Stomach smooth muscle (tissue), 2 donors: ENCODE data around the gene RARRES2.
"Not testable (repeated sequence)": the region's sequence is repeated elsewhere in the genome, so short reads cannot be mapped to it uniquely, and the experiment has no call there.

Source experiments
- H3K27ac ChIP-seq: one replicate; pipeline ENCODE4 v1.7.0; 2013; ENCODE audit warnings: mild to moderate bottlenecking, low read length, inconsistent platforms
- H3K27me3 ChIP-seq, 2 donors: one replicate each; pipeline ENCODE4 v1.7.0; 2013; ENCODE audit warnings: low read length in 2 of 2; ENCODE audit not compliant: insufficient read depth in 2 of 2, control insufficient read depth in 1 of 2
- H3K36me3 ChIP-seq, 2 donors: one replicate each; pipeline ENCODE4 v1.7.0; 2013; ENCODE audit warnings: low read length in 2 of 2; ENCODE audit not compliant: control insufficient read depth in 2 of 2, insufficient read depth in 2 of 2
- H3K4me1 ChIP-seq: one replicate; pipeline ENCODE4 v1.7.0; 2013; ENCODE audit warnings: low read length; ENCODE audit not compliant: control insufficient read depth, insufficient read depth
- H3K4me3 ChIP-seq, 2 donors: one replicate each; pipeline ENCODE4 v1.7.0; 2013; ENCODE audit warnings: low read length in 2 of 2
- H3K9ac ChIP-seq, 2 donors: one replicate each; pipeline ENCODE4 v1.7.0; 2013; ENCODE audit warnings: low read length in 2 of 2, mild to moderate bottlenecking in 1 of 2
- H3K9me3 ChIP-seq, 2 donors: one replicate each; pipeline ENCODE4 v1.7.0; 2013; ENCODE audit warnings: low read length in 2 of 2; ENCODE audit not compliant: control insufficient read depth in 2 of 2
- donor health status: healthy.
- donor health status: Pancreatic carcinoma.

The RARRES2 gene

GRCh38 chr7:150313870-150314269, 27.6 kb downstream of the RARRES2 start:
- H3K27me3 ChIP-seq, result no peaks in the 10 kb centered on the region
- H3K27ac ChIP-seq, result no peak overlapping the region
- H3K4me1 ChIP-seq, result no peaks in the 10 kb centered on the region
- H3K36me3 ChIP-seq, result no peaks in the 10 kb centered on the region
- H3K9ac ChIP-seq, result no peak overlapping the region
- H3K9me3 ChIP-seq, result no peaks in the 10 kb centered on the region
- H3K4me3 ChIP-seq, result no peak overlapping the region

GRCh38 chr7:150313367-150313809, 28.0 kb downstream of the RARRES2 start:
- Histone ChIP-seq H3K4me1 (no peaks in the 10 kb centered on the region), H3K9ac (no peak overlapping the region), H3K27ac (no peak overlapping the region), H3K27me3 (no peaks in the 10 kb centered on the region), H3K36me3 (no peaks in the 10 kb centered on the region), H3K9me3 (no peaks in the 10 kb centered on the region), H3K4me3 (no peak overlapping the region)

- not testable (repeated sequence) for H3K9me3 ChIP-seq, H3K9ac ChIP-seq, H3K27me3 ChIP-seq, H3K27ac ChIP-seq, H3K4me1 ChIP-seq, H3K4me3 ChIP-seq, H3K36me3 ChIP-seq
Measured at GRCh38 chr7:150312649-150313366, 28.6 kb downstream of the RARRES2 start.

GRCh38 chr7:150311711-150312110, 29.7 kb downstream of the RARRES2 start:
- Histone ChIP-seq H3K36me3 (no peaks in the 10 kb centered on the region), H3K27ac (no peak overlapping the region), H3K9ac (no peak overlapping the region), H3K9me3 (no peaks in the 10 kb centered on the region), H3K27me3 (no peaks in the 10 kb centered on the region), H3K4me1 (no peaks in the 10 kb centered on the region), H3K4me3 (no peak overlapping the region)

DNA sequence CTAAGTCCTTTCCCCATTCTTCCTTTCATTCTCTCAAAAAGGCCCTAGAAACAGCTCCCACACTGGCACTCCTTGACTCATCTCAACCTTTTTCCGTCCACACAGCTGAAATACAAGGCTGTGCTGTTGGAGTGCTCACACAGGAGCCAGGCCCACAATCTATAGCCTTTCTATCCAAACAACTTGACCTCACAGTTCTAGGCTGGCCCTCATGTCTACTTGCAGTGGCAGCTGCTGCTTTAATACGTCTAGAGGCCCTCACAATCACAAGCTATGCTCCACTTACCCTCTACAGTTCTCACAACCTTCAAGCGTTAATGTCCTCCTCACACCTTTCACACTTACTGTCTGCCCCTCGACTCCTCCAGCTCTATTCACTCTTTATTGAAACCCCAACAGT, 30.3 kb downstream of the RARRES2 start:
- Histone ChIP-seq H3K4me1 (no peaks in the 10 kb centered on the region), H3K36me3 (no peaks in the 10 kb centered on the region), H3K9me3 (no peaks in the 10 kb centered on the region), H3K27me3 (no peaks in the 10 kb centered on the region), H3K4me3 (no peak overlapping the region), H3K9ac (no peak overlapping the region), H3K27ac (no peak overlapping the region)

DNA sequence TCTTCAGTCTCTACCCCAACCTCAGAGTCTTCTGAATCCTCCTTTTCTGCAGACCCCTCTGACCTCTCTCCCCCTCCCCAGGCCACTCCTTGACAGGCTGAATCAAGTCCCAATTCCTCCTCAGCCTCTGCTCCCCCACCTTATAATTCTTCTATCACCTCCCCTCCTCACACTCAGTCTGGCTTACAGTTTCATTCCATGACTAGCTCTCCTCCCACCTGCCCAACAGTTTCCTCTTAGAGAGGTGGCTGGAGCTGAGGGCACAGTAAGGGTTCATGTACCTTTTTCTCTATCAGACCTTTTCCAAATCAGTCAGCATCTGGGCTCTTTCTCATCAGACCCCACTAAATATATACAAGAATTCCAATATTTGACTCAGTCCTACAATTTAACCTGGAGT, 32.9 kb downstream of the RARRES2 start:
- Histone ChIP-seq H3K27ac (no peak overlapping the region), H3K9me3 (no peaks in the 10 kb centered on the region), H3K4me3 (no peak overlapping the region)

DNA sequence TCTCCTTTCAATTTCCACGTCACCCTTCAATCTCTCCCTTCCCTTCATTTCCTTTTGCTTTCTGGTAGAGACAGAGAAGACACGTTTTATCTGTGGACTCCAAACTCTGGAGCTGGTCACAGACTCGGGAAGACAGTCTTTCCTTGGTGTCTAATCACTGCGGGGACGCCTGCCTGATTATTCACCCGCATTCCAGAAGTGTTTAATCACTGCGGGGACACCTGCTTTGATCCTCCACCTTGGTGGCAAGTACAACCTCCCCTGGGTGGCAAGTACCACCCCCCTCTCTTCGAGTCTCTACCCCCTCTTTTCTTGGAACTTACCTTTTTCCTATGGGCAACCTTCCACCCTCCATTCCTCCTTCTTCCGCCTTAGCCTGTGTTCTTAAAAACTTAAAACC, 33.5 kb downstream of the RARRES2 start:
- Histone ChIP-seq H3K4me1 (no peaks in the 10 kb centered on the region), H3K9ac (no peak overlapping the region), H3K27me3 (no peaks in the 10 kb centered on the region), H3K9me3 (no peaks in the 10 kb centered on the region), H3K4me3 (no peak overlapping the region), H3K36me3 (no peaks in the 10 kb centered on the region), H3K27ac (no peak overlapping the region)

More for the DNA sequence above, 32.9 kb downstream of the RARRES2 start:
- Histone ChIP-seq H3K4me1 (no peaks in the 10 kb centered on the region), H3K27me3 (no peaks in the 10 kb centered on the region), H3K36me3 (no peaks in the 10 kb centered on the region), H3K9ac (no peak overlapping the region)

DNA sequence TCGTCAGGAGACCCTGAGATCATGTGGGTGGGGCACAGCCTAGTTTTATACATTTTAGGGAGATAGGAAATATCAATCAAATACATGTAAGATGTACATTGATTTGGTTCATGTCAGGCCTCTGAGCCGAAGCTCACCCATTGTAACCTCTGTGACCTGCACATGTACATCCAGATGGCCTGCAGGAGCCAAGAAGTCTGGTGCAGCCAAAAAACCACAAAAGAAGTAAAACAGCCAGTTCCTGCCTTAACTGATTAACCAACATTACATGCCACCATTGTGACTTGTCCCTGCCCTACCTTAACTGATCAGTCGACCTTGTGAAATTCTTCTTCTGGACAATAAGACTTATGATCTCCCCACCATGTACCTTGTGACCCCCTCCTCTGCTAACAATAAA, 34.3 kb downstream of the RARRES2 start:
- Histone ChIP-seq H3K27me3 (no peaks in the 10 kb centered on the region), H3K27ac (no peak overlapping the region), H3K4me3 (no peak overlapping the region), H3K9ac (no peak overlapping the region), H3K9me3 (no peaks in the 10 kb centered on the region), H3K4me1 (no peaks in the 10 kb centered on the region), H3K36me3 (no peaks in the 10 kb centered on the region)

- not testable (repeated sequence) for H3K9ac ChIP-seq, H3K4me1 ChIP-seq, H3K4me3 ChIP-seq, H3K9me3 ChIP-seq, H3K27ac ChIP-seq, H3K27me3 ChIP-seq, H3K36me3 ChIP-seq
Measured at GRCh38 chr7:150306377-150306776, 35.1 kb downstream of the RARRES2 start.

DNA sequence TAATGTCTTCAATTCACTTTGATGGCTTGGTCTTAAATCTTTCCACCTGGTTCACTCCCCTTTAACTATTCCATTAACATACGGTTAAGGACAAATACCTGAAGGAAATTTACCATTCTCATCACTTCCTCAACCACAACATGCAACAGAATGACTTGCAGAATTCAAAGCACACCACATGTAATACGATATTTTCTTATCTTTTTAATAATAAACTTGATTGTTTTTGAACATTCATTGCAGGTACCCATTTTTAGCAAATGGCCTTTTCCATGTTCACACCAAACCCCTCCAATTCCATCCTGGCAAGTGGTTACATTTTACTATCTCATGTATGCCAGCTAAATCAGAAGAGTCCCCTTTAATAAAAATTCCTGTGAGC, 35.5 kb downstream of the RARRES2 start:
- H3K9me3 ChIP-seq, H3K9ac ChIP-seq, H3K27ac ChIP-seq, H3K27me3 ChIP-seq, H3K4me3 ChIP-seq, H3K36me3 ChIP-seq, H3K4me1 ChIP-seq: not testable (repeated sequence)

DNA sequence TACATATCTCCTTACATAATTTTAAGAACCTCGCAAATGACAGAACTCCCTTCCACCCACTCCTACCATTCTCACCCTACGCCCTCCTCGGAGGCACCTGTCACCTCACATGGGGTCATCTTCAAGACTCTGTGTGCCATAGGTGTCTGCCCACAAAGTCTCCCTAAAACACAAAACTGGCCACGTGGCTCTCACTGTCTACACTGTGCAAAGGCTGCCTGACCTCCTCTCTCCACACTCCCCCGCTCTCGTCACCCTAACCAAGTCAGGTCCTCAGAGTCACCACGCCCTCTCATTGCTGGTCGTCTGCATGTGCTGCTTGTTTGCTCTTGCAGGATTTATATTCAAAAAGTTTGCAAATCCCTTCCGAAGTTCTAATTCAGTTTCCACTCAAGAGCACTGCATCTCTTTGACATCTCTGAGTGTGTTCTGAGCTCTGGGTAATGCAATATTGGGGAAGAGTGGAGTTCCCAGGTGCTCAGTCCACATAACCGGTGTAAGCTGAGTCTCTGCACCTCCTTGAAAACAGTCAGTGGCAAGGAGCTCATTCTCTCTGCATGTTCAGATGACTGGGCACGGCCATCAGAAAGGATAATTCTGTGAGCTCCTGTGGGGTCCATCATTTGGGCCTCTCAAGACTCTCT, 36.0 kb downstream of the RARRES2 start:
- H3K36me3 ChIP-seq, H3K9ac ChIP-seq, H3K4me1 ChIP-seq, H3K4me3 ChIP-seq, H3K27me3 ChIP-seq, H3K27ac ChIP-seq, H3K9me3 ChIP-seq: not testable (repeated sequence)
